Measurements from ENCODE around the gene MRPL10.

GRCh38 chr17:47866941-47867340 is 35.6 kb upstream of the MRPL10 start:
- no peak for TF ChIP-seq SUZ12 (IDR thresholded peaks at IDR 0.05; ENCODE audit: extremely low read depth, insufficient read depth, insufficient read length)
- no peak for TF ChIP-seq YY1 (IDR thresholded peaks at IDR 0.05; ENCODE audit: insufficient read depth, insufficient read length)
